Measurements from ENCODE around the gene CEP170.

Gene CEP170

GRCh38 chr1:243254927-243255790, at the start of gene CEP170:
TSS of gene CEP170 (minus strand) at chr1:243255281. CDS start at chr1:243225280, 30,001 bp downstream.
- FAIRE-seq = no peak

GRCh38 chr1:243301059-243301458, 46.0 kb upstream of the CEP170 start:
- no peak for FAIRE-seq
- no peak for DNase-seq (ENCODE audit: low spot score)

More at GRCh38 chr1:243254927-243255790, at the start of gene CEP170:
- DNase-seq (ENCODE audit: low spot score) = peak; percentile 95

- DNase-seq (ENCODE audit: low spot score) (no peak), FAIRE-seq (no peak)
These were observed 44.0 kb upstream of the CEP170 start for GRCh38 chr1:243299069-243299468.

- no peak for DNase-seq (ENCODE audit: low spot score)
- FAIRE-seq = no peak
These were observed 39.6 kb upstream of the CEP170 start for GRCh38 chr1:243294723-243295121.

- no peak for FAIRE-seq
- DNase-seq (ENCODE audit: low spot score) = no peak
These were observed 39.1 kb upstream of the CEP170 start for GRCh38 chr1:243293941-243294722.

GRCh38 chr1:243292117-243292516, 37.0 kb upstream of the CEP170 start:
- no peak for DNase-seq (ENCODE audit: low spot score)
- no peak for FAIRE-seq

- FAIRE-seq (no peak), DNase-seq (ENCODE audit: low spot score) (no peak)
These were observed 36.2 kb upstream of the CEP170 start for GRCh38 chr1:243291292-243291691.

GRCh38 chr1:243288062-243288461, 33.0 kb upstream of the CEP170 start:
- DNase-seq (ENCODE audit: low spot score) (no peak), FAIRE-seq (no peak)

GRCh38 chr1:243287652-243288051, 32.6 kb upstream of the CEP170 start:
- FAIRE-seq = no peak
- peak; percentile 29 for DNase-seq (ENCODE audit: low spot score)

- DNase-seq (ENCODE audit: low spot score) = no peak
- no peak for FAIRE-seq
These were observed 32.0 kb upstream of the CEP170 start for GRCh38 chr1:243287123-243287460.

- DNase-seq (ENCODE audit: low spot score) = no peak
- no peak for FAIRE-seq
These were observed 31.5 kb upstream of the CEP170 start for GRCh38 chr1:243286409-243287122.

GRCh38 chr1:243281672-243282071, 26.6 kb upstream of the CEP170 start:
- no peak for DNase-seq (ENCODE audit: low spot score)
- no peak for FAIRE-seq

- peak; percentile 37 for FAIRE-seq
- no peak for DNase-seq (ENCODE audit: low spot score)
These were observed 25.6 kb upstream of the CEP170 start for GRCh38 chr1:243280571-243281129.

GRCh38 chr1:243275316-243275715, 20.2 kb upstream of the CEP170 start:
- FAIRE-seq = no peak
- DNase-seq (ENCODE audit: low spot score) = no peak

- DNase-seq (ENCODE audit: low spot score) (no peak), FAIRE-seq (no peak)
These were observed 18.9 kb upstream of the CEP170 start for GRCh38 chr1:243273945-243274344.

GRCh38 chr1:243273506-243273905, 18.4 kb upstream of the CEP170 start:
- FAIRE-seq (no peak), DNase-seq (ENCODE audit: low spot score) (no peak)

GRCh38 chr1:243272401-243272800, 17.3 kb upstream of the CEP170 start:
- DNase-seq (ENCODE audit: low spot score) (no peak), FAIRE-seq (no peak)

GRCh38 chr1:243271996-243272395, 16.9 kb upstream of the CEP170 start:
- FAIRE-seq (no peak), DNase-seq (ENCODE audit: low spot score) (no peak)

GRCh38 chr1:243270097-243270864, 15.2 kb upstream of the CEP170 start:
- no peak for FAIRE-seq
- DNase-seq (ENCODE audit: low spot score) = no peak

GRCh38 chr1:243269461-243269801, 14.3 kb upstream of the CEP170 start:
- no peak for DNase-seq (ENCODE audit: low spot score)

More at GRCh38 chr1:243269461-243269801, 14.3 kb upstream of the CEP170 start:
- no peak for FAIRE-seq
